Sciatic nerve (tissue), 2 donors: ENCODE results near the gene RNU1-3. TPM values are rescaled to one million over a fixed set of nuclear protein-coding genes. Genes with fewer than 3 reads are reported as not detected.
A peak's percentile ranks its signal among the peaks of the same experiment; 100 is the strongest.
"Not testable (repeated sequence)": the region's sequence is repeated elsewhere in the genome, so short reads cannot be mapped to it uniquely, and the experiment has no call there.

Experiments
- ATAC-seq: fragments of 200-7000 bp; cut with Tn5 transposase; one replicate; pipeline ENCODE4 v1.9.1; 2020; ENCODE audit warnings: mild to moderate bottlenecking, moderate library complexity
- DNase-seq: peaks from one replicate; pipeline ENCODE4 v3.0.0-alpha.2; 2020; ENCODE audit warnings: low spot score
- intact Hi-C: fragments of 100-400 bp; cut with DNase I; formaldehyde crosslinking; loops from one replicate; pipeline ENCODE4 v1.14.2; 2022
- total RNA-seq: library from RNA; stranded (reverse); fragmentation: NEBNext Ultra II Directional; extraction: Animal tissue kit (Norgen Biotek cat#: 25700); gene quantifications from one replicate; pipeline ENCODE4 v1.2.1, GENCODE V29; 2021
- donor health status: DM: no; HTN: no; CAD: no.
- donor health status: DM: no; HTN: no; CAD: no.

RNU1-3 gene
- total RNA-seq, 1 donor from 2014 or later = 13,769 TPM

DNA sequence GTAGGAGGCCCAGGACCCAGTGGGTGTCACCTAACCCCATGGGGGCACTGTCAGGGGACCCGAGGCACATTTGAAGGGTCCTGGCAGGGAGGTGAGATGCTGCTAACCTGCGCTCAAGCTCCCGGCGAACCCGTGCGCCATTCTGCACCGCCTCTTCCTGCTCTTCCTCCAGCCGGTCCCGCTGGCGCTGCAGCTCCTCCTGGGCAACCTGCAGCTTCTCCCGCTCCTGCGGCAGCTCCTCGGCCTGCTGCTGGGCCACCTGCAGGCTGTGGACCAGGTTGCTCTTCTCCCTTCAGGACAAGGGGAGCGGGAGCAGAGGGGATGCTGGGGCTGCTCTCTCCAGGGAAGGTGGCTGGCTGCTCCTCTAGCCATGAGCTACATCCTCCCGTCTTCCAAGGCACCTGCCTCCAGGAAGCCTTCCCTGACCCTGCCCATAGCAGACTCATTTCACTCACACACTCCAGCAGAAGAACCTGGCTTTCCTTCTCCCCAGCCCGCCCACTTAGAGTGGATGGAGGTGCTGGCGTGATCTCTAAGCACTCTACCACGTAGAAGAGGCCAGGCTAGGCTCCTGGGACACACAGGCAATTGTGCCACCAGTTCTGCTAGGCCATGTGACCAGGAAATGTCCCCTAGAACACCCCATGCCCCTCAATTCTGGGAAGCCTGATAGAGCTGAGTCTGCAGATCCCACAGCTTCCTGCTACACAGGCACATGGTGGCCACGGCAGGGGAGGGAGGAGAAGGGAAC lies 38.2 kb downstream of the RNU1-3 start:
- DNase-seq = peak; percentile 62
- no peak for ATAC-seq
- intact Hi-C loops = no loop called here

DNA sequence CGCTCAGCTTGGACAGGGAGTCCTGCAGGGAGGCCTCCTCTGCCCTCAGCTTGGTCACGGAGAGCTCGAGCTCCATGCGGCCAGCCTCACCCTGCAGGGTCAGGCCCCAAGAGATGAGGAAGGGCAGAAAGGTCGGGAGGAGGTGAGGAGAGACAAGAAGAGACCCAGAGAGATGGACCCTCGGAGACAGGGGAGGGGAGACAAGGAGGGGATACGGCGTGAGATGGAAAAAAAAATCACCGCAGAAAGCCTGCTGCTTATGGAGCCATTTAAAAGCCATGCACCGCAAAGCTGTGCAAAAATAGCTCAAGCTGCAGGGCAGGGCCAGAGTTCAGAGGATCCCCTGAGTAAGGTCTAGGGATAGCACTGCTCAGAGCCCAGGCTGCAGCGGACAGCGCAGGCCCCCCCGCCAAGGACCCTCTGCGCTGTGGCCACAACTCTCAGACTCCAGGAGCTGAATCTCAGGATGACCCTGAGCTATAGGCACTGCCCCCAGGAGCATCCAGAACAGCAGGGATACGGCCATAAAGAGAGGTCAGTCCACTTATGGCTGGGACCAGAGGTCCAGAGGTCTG lies 40.3 kb downstream of the RNU1-3 start:
- ATAC-seq, DNase-seq, intact Hi-C loops: not testable (repeated sequence)

DNA sequence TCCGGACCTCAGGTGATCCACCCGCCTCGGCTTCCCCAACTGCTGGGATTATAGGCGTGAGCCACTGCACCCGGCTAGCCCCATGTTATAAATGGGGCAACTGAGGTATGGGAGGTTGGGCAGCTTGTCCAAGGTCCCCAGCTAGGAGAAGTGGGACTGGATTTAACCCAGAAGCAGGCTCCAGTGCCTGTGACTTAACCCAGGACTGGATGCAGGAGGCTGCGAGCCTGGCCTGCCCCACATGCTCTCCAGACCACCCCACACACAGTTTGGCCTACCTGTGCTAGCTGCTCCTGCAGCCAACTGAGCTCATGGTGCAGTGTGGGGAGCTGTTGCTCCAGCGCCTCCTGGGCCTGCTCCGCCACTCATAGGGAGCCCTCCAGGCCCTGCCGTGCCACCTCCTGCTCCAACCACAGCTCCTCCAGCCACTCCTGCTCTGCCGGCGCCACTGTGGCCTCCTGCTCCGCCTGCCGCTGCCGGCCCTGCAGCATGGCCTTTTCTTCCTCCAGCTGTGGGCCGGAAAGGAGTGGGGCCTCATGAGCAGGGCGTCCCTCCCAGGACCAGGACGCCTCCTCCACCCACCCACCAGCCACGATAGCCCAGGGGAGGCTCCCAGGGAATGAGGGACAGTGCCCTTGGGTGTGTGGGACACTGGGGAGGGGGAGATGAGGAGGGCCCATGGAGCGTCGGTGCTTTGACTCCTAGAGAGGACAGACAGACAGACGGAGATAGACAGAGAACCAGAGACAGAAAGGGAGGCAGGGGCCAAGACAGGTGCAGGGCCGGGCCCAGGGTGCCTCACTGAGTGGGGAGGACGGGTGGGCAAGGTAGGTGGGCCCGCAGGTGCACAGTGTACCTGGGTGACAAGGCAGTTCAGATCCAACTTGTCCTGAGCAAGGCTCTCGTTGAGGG lies 41.0 kb downstream of the RNU1-3 start:
- DNase-seq (peak; percentile 64), ATAC-seq (no peak)
- intact Hi-C loops = no loop called here

DNA sequence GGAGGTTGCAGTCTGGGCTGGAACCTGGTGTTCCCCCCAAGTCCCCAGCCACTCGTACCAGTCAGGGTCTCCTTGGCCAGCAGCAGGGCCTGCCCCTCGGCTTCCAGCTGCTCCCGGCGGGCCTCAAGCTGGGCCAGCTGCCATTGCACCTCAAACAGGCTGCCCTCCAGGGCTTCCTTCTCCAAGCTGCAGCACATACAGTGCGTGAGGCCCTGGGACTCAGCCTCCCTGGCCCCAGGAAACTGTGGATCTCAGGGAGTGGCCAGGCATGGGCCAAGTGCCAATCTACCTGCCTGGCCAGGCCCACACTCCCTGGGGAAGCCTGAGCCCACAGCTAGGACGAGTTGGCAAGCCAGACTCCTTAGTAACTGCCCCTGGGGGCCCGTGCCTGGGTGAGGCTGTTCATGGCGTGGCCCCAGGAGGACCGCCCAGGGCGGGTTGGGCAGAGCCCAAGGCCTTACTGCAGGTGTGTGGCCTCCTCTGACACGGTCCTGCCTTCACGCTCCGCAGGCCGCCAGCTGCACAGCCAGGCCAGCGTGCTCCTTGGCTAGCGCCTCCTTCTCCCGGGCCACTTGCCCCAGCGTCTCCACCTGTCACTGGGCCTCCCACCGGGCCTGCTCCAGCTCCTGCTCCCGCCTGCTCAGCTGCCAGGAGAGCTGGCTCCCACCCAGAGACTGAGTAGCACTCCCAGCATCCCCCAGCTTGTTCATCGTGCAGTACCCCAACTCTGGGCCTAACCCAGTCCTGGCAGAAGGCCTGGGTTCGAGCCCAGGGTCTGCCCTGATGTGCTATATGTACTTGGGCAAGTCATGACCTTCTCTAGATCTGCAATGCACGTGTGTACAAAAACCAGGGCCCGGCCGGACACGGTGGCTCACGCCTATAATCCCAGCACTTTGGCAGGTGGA lies 42.7 kb downstream of the RNU1-3 start:
- peak; percentile 4 for ATAC-seq
- peak; percentile 69 for DNase-seq
- intact Hi-C loops = not testable (repeated sequence)

DNA sequence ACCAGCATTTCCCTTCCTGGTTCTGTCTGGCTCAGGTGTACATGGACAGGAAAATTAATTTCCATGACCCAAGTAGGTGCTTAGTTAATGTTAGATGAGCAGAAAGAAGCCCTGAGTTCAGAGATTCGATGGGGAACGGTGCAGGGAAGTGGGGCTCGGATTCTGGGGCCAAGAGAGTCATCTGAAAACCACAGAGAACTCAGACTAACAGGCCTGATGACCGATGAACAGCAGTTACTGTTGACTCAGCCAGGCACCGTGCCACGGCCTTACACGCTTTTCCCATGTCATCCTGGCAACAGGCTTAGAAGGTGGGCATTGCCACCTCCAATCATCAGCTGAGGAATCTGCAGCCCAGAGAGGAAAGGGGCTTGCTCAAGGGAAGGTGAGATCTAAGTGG lies 43.4 kb downstream of the RNU1-3 start:
- ATAC-seq, intact Hi-C loops: not testable (repeated sequence)
- DNase-seq = peak; percentile 58

DNA sequence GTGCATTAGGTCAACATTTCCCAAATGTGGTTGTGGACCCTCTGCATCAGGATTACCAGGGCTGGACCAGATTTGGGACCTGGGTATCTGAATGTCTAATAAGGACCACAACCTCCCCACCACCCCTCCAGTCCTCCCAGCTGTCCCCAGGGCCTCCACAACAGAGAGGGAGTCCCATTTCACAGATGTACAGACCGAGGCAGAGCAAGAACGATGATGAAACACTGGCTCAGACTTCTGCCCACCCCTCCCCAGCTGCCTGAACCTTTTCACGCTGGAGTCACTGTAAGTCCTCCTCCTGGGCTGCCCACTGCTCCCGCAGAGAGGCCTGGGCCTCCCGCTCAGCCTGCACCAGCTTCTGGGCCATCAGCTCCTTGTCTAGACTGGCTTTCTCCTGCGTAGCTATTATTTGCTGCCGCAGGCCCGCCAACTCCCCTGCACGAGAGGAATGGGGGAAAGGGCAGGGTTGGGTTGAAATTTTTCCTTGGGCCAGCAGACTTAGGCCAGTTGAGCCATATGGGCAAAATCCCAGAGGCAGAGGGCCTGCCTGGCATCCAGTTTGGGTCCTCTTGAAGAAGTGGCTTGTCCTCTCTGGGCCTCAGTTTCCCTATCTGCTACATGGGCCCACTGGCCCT lies 45.0 kb downstream of the RNU1-3 start:
- ATAC-seq, intact Hi-C loops: not testable (repeated sequence)
- DNase-seq = peak; percentile 60

DNA sequence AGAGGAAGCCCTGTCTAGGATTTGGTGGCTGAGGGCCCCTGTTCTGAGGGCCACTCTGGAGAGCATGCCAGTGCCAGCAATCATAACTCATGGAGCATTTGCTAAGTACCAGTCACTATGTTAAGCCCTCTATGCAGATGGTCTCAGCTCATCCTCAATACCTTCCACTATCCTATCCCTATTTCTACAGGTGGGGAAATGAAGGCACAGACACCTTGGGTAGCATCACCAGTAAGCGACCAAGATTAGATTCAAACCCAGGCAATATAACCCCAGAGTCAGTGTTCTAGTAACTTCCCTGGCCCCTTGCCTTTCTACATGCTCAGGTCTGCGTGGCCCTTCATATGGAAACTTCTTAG lies 45.5 kb downstream of the RNU1-3 start:
- no peak for DNase-seq
- intact Hi-C loops = no loop called here
- ATAC-seq = no peak

DNA sequence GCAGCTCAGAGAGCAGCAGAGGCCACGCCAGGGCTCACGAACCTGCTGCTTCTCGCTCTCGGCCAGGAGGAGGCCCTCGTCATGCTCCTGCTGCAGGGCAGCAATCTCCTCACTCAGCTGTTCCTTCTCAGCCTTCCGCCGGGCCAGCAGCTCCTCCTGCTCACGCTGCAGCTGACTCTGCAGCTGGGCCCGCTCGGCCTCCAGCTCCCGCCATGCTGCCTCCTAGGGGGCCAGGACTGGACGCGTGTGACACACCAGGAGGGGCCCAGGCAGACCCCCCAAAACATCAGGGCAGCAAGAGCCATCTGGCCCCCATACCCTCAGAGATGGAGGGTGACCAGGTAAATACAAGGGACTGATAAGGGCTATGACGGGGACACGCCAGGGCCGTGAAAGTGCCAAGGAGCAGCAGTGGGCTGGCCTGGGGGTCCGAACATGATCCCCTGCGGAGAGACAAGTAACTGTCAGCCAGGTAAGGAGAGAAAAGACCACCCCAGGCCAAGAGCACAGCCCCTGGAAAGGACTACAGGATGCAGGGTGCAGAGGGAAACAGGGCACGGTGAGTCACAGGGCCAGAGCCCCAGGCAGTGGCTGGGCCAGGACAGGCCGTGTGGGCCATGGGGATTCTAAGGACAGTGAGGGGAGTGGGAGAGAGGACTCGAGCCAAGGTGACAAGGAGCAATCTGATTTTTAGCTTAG lies 46.8 kb downstream of the RNU1-3 start:
- ATAC-seq, intact Hi-C loops: not testable (repeated sequence)
- DNase-seq = peak; percentile 60

DNA sequence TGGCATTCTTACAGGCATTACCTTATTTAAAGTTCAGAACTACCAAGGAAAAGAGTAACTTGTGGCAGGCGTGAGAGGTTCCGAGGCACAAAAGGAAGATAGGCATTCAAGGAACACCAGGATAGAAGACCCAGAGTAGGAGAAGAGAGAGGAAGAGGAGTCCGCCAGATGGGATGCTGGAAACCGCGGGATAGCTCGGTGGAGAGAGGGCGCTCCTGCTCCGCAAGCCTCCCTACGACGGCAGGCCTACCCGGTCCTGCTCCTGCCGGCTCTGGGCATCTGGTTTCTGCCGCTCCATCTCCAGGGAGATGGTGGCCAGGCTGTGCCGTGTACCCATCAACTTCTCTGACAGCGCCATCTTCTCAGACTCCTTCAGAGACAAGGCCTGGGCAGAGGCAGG lies 48.0 kb downstream of the RNU1-3 start:
- DNase-seq = peak; percentile 61
- intact Hi-C loops = no loop called here
- no peak for ATAC-seq

DNA sequence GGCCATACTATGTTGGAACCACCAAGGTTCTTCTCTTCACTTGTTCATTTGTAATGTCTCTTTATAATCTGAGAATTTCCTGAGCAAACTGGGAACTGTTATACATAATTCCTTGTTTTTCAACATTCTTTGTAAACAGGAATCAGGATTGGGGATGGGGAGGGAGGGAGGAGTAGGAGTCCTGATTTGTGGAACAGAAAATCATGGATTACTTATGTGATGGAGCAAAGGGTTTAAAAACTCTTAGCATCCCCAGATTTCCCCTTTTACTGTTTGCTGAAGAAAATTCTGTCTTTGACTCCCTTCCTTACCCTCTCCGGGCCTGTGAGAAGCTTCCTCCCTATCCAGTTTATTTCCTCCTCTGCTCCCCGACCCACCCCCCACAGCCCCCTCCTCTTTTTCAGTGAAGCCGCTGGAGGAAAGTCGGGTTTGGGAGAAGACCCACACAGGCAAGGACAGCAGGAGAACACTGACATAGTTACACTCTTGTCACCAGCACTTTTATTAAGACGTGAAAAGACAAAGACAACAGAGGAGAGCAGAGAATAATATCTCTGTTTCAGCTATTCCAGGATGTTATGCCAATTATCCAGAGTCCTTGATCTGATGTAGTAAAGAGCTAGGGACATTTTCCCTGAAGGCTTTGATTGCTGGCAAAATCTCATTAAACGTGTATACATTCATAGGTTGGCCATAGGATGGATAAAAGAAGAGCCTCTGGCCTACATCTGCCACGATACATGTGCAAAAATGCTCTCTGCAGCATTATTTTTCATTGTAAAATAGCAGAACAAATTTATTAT lies 48.8 kb downstream of the RNU1-3 start:
- no peak for DNase-seq

DNA sequence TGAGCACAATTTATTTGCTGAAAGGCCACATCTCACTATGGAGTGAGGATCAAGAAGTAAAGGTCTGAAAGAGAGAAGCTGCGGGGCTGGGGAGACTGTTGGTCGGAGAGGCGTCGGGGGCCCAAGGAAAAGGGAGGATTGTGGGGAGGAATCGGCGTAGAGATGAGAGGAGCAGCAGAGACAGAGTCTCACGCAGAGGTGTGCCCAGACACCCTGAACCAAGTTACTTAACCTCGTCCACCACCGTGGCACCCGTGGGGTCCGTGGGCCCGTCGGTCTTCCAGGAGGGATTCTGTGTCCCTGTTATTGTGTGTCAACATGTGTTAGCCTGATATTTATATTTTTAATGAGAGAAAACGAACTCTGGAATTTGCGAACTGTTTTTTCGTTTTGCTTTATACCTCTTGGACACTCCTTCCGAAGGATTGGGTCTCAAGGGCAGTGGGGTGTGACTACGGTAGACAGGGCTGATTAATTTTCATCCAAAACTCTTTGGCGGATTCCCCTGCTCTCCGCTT lies 49.6 kb downstream of the RNU1-3 start:
- intact Hi-C loops = no loop called here
- DNase-seq (peak; percentile 60), ATAC-seq (no peak)

More for the DNA sequence above, 48.8 kb downstream of the RNU1-3 start:
- intact Hi-C loops = no loop called here
- ATAC-seq = no peak

Other genes starting within 250 kb of the RNU1-3 start
- gene SPATA21, start 229.5 kb downstream of the RNU1-3 start, total RNA-seq = 0.49 TPM
- gene NECAP2, start 226.2 kb downstream of the RNU1-3 start, total RNA-seq = 52.9 TPM
- 13,769 TPM for gene RNU1-1, start 152.7 kb downstream of the RNU1-3 start, total RNA-seq
- 40.4 TPM for gene NBPF1, start 53.4 kb downstream of the RNU1-3 start, total RNA-seq
- 13,769 TPM for gene RNU1-4, start 73.6 kb upstream of the RNU1-3 start, total RNA-seq
- 13,769 TPM for gene RNU1-2, start 229.0 kb upstream of the RNU1-3 start, total RNA-seq